GM19328 (cell line): ENCODE results near the gene KLHL26.

ENCODE experiments used
- ATAC-seq: cut with Tn5 transposase; IDR thresholded peaks from one replicate; pipeline ENCODE4 v1.9.1; 2021; ENCODE audit warnings: mild to moderate bottlenecking, moderate library complexity; ENCODE audit not compliant: unreplicated experiment

The KLHL26 gene

GRCh38 chr19:18601875-18602274 lies 35.0 kb upstream of the KLHL26 start:
- no peak for ATAC-seq

- no peak for ATAC-seq
These were observed 33.4 kb upstream of the KLHL26 start for GRCh38 chr19:18603255-18603957.

- no peak for ATAC-seq
These were observed 32.6 kb upstream of the KLHL26 start for GRCh38 chr19:18603958-18604819.

GRCh38 chr19:18604820-18605159 lies 32.0 kb upstream of the KLHL26 start:
- ATAC-seq: no peak

- ATAC-seq: no peak
These were observed 31.7 kb upstream of the KLHL26 start for GRCh38 chr19:18605196-18605545.

- ATAC-seq: no peak
These were observed 31.1 kb upstream of the KLHL26 start for GRCh38 chr19:18605546-18606280.

- no peak for ATAC-seq
These were observed 30.3 kb upstream of the KLHL26 start, which contains the start of gene CRLF1 for GRCh38 chr19:18606281-18607225. Gene CRLF1, minus strand, starts transcription at chr19:18606799. Its CDS starts 143 bp downstream, at chr19:18606656.

- no peak for ATAC-seq
These were observed 29.4 kb upstream of the KLHL26 start for GRCh38 chr19:18607226-18608101.

GRCh38 chr19:18608102-18608804 lies 28.6 kb upstream of the KLHL26 start:
- ATAC-seq: no peak

GRCh38 chr19:18608805-18609716 lies 27.8 kb upstream of the KLHL26 start:
- no peak for ATAC-seq

- no peak for ATAC-seq
These were observed 27.1 kb upstream of the KLHL26 start for GRCh38 chr19:18609717-18610051.

GRCh38 chr19:18610245-18610555 lies 26.6 kb upstream of the KLHL26 start:
- no peak for ATAC-seq

GRCh38 chr19:18610556-18611326 lies 26.1 kb upstream of the KLHL26 start:
- ATAC-seq: no peak

GRCh38 chr19:18611327-18612050 lies 25.3 kb upstream of the KLHL26 start:
- no peak for ATAC-seq

- ATAC-seq: no peak
These were observed 24.6 kb upstream of the KLHL26 start for GRCh38 chr19:18612051-18612771.
